ENCODE results near the gene CLCN3. TPM values are rescaled to one million over a fixed set of nuclear protein-coding genes. Genes with fewer than 3 reads are reported as not detected.
"Not testable (repeated sequence)": the region's sequence is repeated elsewhere in the genome, so short reads cannot be mapped to it uniquely, and the experiment has no call there.

The CLCN3 gene
- total RNA-seq, 3 donors from 2014 or later (not counting 1 experiment from before 2014, with no cell fraction given), result 20.7 to 26.0 (median 21.0) TPM

- ATAC-seq, result no peak
- Histone ChIP-seq H3K27me3 (ENCODE audit: control insufficient read depth, insufficient read depth, low read length) (no peaks in the 10 kb centered on the region), H3K36me3 (ENCODE audit: control insufficient read depth, insufficient read depth, low read length) (peaks cover 3% of the 10 kb centered on the region), H3K4me1 (ENCODE audit: control insufficient read depth, insufficient read depth, low read length) (no peaks in the 10 kb centered on the region), H3K27ac (ENCODE audit: low read length) (no peak overlapping the region), H3K4me3 (ENCODE audit: low read length) (no peak overlapping the region), H3K9me3 (ENCODE audit: control insufficient read depth, insufficient read depth, low read length) (no peaks in the 10 kb centered on the region)
- no peak overlapping the region for H3K27ac Mint-ChIP-seq
- H3K4me1 Mint-ChIP-seq, result peaks cover 0 to 10% of the 10 kb centered on the region in 2 donors
- H3K4me3 Mint-ChIP-seq, result no peak overlapping the region
- no peaks in the 10 kb centered on the region for H3K36me3 Mint-ChIP-seq
- DNase-seq, result no peak
- no peak for TF ChIP-seq CTCF (IDR thresholded peaks at IDR 0.05)
- intact Hi-C loops (cut with micrococcal nuclease), result no loop called here
- WGBS (ENCODE audit: insufficient coverage), result 100% methylated on average over 1 of the region's 2 CpGs
- no peaks in the 10 kb centered on the region for H3K9me3 Mint-ChIP-seq
- no peaks in the 10 kb centered on the region for H3K27me3 Mint-ChIP-seq (ENCODE audit: low read depth in 2 of 2)
These were observed 55.4 kb downstream of the CLCN3 start for GRCh38 chr4:169675825-169676224.

GRCh38 chr4:169677150-169677748 is 56.9 kb downstream of the CLCN3 start:
- H3K36me3 Mint-ChIP-seq, result no peaks in the 10 kb centered on the region
- no peak overlapping the region for H3K4me3 ChIP-seq (ENCODE audit: low read length)
- ATAC-seq, result no peak
- no peaks in the 10 kb centered on the region for H3K36me3 ChIP-seq (ENCODE audit: control insufficient read depth, insufficient read depth, low read length)
- H3K27ac Mint-ChIP-seq, result peak overlapping the region in 1 of 2 donors; percentile 23
- intact Hi-C loops (cut with micrococcal nuclease), result no loop called here
- no peaks in the 10 kb centered on the region for H3K27me3 Mint-ChIP-seq (ENCODE audit: low read depth in 2 of 2)
- DNase-seq, result no peak
- no peaks in the 10 kb centered on the region for H3K27me3 ChIP-seq (ENCODE audit: control insufficient read depth, insufficient read depth, low read length)
- no peaks in the 10 kb centered on the region for H3K9me3 Mint-ChIP-seq
- H3K4me1 Mint-ChIP-seq, result peaks cover 0 to 8% of the 10 kb centered on the region in 2 donors
- 100% methylated on average over 1 of the region's 2 CpGs for WGBS (ENCODE audit: insufficient coverage)
- no peaks in the 10 kb centered on the region for H3K9me3 ChIP-seq (ENCODE audit: control insufficient read depth, insufficient read depth, low read length)
- no peaks in the 10 kb centered on the region for H3K4me1 ChIP-seq (ENCODE audit: control insufficient read depth, insufficient read depth, low read length)
- H3K27ac ChIP-seq (ENCODE audit: low read length), result no peak overlapping the region
- H3K4me3 Mint-ChIP-seq, result no peak overlapping the region
- TF ChIP-seq CTCF (IDR thresholded peaks at IDR 0.05), result no peak

GRCh38 chr4:169678486-169678885 is 58.1 kb downstream of the CLCN3 start:
- ATAC-seq; H3K4me3 ChIP-seq (ENCODE audit: low read length); H3K27me3 Mint-ChIP-seq (ENCODE audit: low read depth in 2 of 2); H3K4me1 Mint-ChIP-seq; H3K4me3 Mint-ChIP-seq; H3K36me3 ChIP-seq (ENCODE audit: control insufficient read depth, insufficient read depth, low read length); intact Hi-C loops (cut with micrococcal nuclease); H3K36me3 Mint-ChIP-seq; H3K27ac ChIP-seq (ENCODE audit: low read length); H3K27me3 ChIP-seq (ENCODE audit: control insufficient read depth, insufficient read depth, low read length); H3K9me3 ChIP-seq (ENCODE audit: control insufficient read depth, insufficient read depth, low read length); H3K4me1 ChIP-seq (ENCODE audit: control insufficient read depth, insufficient read depth, low read length); DNase-seq; H3K27ac Mint-ChIP-seq; H3K9me3 Mint-ChIP-seq: not testable (repeated sequence)
- WGBS (ENCODE audit: insufficient coverage), result no CpG with 5 or more reads among the region's 2 CpGs

GRCh38 chr4:169678951-169679591 is 58.7 kb downstream of the CLCN3 start:
- H3K27me3 ChIP-seq (ENCODE audit: control insufficient read depth, insufficient read depth, low read length); H3K36me3 Mint-ChIP-seq; H3K27ac Mint-ChIP-seq; DNase-seq; H3K9me3 Mint-ChIP-seq; intact Hi-C loops (cut with micrococcal nuclease); ATAC-seq; H3K27me3 Mint-ChIP-seq (ENCODE audit: low read depth in 2 of 2); H3K4me3 Mint-ChIP-seq; H3K4me3 ChIP-seq (ENCODE audit: low read length); H3K36me3 ChIP-seq (ENCODE audit: control insufficient read depth, insufficient read depth, low read length); H3K4me1 Mint-ChIP-seq; H3K9me3 ChIP-seq (ENCODE audit: control insufficient read depth, insufficient read depth, low read length); H3K4me1 ChIP-seq (ENCODE audit: control insufficient read depth, insufficient read depth, low read length); H3K27ac ChIP-seq (ENCODE audit: low read length): not testable (repeated sequence)
- 97% methylated on average over 43 of the region's 47 CpGs for WGBS (ENCODE audit: insufficient coverage)
